ENCODE measurements around the gene ZNF516. TPM values are rescaled to one million over a fixed set of nuclear protein-coding genes. Genes with fewer than 3 reads are reported as not detected.
A peak's percentile ranks its signal among the peaks of the same experiment; 100 is the strongest.

Gene ZNF516
- total RNA-seq, 1 donor from 2014 or later: 1.2 TPM

DNA sequence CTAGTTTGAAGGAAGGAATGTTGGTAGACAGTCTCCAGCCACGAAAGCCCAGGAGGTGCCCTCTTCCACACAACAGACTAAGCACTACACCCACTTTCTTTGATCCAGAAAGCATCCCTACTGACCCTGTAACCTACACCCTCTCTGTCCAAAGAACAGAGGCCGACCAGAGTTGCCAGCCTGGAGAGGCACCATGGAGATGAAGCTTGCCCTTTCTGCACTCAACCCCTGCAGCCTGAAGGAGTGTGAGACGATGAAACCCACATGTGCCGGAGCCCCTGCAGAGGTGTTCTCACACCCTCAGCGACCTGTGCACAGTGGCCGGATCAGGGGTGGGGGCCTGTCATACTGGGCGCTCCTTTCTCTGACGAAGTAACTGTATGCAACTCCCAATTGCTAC lies 136.3 kb downstream of the ZNF516 start:
- intact Hi-C loops (cut with micrococcal nuclease): no loop called here
- Mint-ChIP-seq H3K4me1 (ENCODE audit: low read depth) (peaks cover under 1% of the 10 kb centered on the region), H3K9me3 (no peaks in the 10 kb centered on the region), H3K27me3 (ENCODE audit: low read depth) (no peaks in the 10 kb centered on the region), H3K27ac (no peak overlapping the region), H3K36me3 (ENCODE audit: low read depth) (no peaks in the 10 kb centered on the region), H3K4me3 (ENCODE audit: low read depth) (no peak overlapping the region)
- no peak for DNase-seq (ENCODE audit: low spot score)

GRCh38 chr18:76357585-76358260 lies 137.3 kb downstream of the ZNF516 start:
- Mint-ChIP-seq H3K27ac (no peak overlapping the region), H3K36me3 (ENCODE audit: low read depth) (no peaks in the 10 kb centered on the region), H3K4me3 (ENCODE audit: low read depth) (no peak overlapping the region), H3K27me3 (ENCODE audit: low read depth) (no peaks in the 10 kb centered on the region), H3K4me1 (ENCODE audit: low read depth) (no peaks in the 10 kb centered on the region), H3K9me3 (no peaks in the 10 kb centered on the region)
- intact Hi-C loops (cut with micrococcal nuclease): no loop called here
- DNase-seq (ENCODE audit: low spot score): no peak

DNA sequence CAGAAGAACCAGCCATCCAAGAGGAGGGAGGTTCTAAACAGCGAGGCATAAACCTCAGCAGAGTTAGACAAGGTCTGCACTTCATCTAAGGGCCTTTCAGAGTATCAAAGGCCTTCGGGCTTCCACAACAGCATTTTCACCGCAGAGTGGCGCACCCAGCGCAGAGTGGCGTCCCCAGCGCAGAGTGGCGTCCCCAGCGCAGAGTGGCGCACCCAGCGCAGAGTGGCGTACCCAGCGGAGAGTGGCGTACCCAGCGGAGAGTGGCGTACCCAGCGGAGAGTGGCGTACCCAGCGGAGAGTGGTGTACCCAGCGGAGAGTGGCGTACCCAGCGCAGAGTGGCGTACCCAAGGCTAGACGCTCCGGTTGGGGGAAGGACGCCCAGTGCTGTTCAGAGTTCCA lies 137.9 kb downstream of the ZNF516 start:
- Mint-ChIP-seq H3K27me3 (ENCODE audit: low read depth) (no peaks in the 10 kb centered on the region), H3K27ac (no peak overlapping the region), H3K4me1 (ENCODE audit: low read depth) (no peaks in the 10 kb centered on the region), H3K9me3 (no peaks in the 10 kb centered on the region), H3K36me3 (ENCODE audit: low read depth) (no peaks in the 10 kb centered on the region), H3K4me3 (ENCODE audit: low read depth) (no peak overlapping the region)
- DNase-seq (ENCODE audit: low spot score): no peak
- intact Hi-C loops (cut with micrococcal nuclease): no loop called here

- H3K4me1 Mint-ChIP-seq (ENCODE audit: low read depth): no peaks in the 10 kb centered on the region
- DNase-seq (ENCODE audit: low spot score): no peak
- H3K36me3 Mint-ChIP-seq (ENCODE audit: low read depth): no peaks in the 10 kb centered on the region
- H3K4me3 Mint-ChIP-seq (ENCODE audit: low read depth): no peak overlapping the region
- H3K27ac Mint-ChIP-seq: no peak overlapping the region
- no peaks in the 10 kb centered on the region for H3K9me3 Mint-ChIP-seq
- no peaks in the 10 kb centered on the region for H3K27me3 Mint-ChIP-seq (ENCODE audit: low read depth)
- intact Hi-C loops (cut with micrococcal nuclease): no loop called here
These were observed 138.4 kb downstream of the ZNF516 start for GRCh38 chr18:76356666-76357065.

DNA sequence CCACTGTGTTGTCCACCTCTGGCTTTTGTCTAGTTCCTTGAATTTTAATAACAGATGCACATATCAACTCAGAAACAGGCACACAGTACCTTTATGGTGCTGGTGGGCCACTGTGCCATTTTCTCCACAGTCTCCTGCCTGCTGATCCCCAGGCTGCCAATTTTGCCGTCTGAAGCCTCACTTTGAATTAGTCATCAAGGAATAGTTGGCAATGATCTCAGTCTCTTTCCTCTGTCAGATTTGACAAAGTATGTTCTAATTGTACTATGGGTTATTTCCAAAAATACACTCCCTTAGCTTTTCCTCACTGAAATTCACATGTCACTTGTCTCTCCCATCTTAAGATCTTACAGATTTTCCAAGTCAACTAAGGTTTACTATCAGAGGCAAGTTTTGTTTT lies 140.7 kb downstream of the ZNF516 start:
- Mint-ChIP-seq H3K9me3 (no peaks in the 10 kb centered on the region), H3K36me3 (ENCODE audit: low read depth) (no peaks in the 10 kb centered on the region), H3K27me3 (ENCODE audit: low read depth) (peaks cover 1% of the 10 kb centered on the region), H3K4me3 (ENCODE audit: low read depth) (no peak overlapping the region), H3K4me1 (ENCODE audit: low read depth) (peaks cover 2% of the 10 kb centered on the region), H3K27ac (no peak overlapping the region)
- intact Hi-C loops (cut with micrococcal nuclease): no loop called here
- no peak for DNase-seq (ENCODE audit: low spot score)

- Mint-ChIP-seq H3K9me3 (no peaks in the 10 kb centered on the region), H3K27ac (no peak overlapping the region), H3K36me3 (ENCODE audit: low read depth) (no peaks in the 10 kb centered on the region), H3K27me3 (ENCODE audit: low read depth) (peaks cover 3% of the 10 kb centered on the region), H3K4me1 (ENCODE audit: low read depth) (peaks cover 6% of the 10 kb centered on the region), H3K4me3 (ENCODE audit: low read depth) (no peak overlapping the region)
- DNase-seq (ENCODE audit: low spot score): no peak
- intact Hi-C loops (cut with micrococcal nuclease): no loop called here
These were observed 141.5 kb downstream of the ZNF516 start for GRCh38 chr18:76353500-76353899.

DNA sequence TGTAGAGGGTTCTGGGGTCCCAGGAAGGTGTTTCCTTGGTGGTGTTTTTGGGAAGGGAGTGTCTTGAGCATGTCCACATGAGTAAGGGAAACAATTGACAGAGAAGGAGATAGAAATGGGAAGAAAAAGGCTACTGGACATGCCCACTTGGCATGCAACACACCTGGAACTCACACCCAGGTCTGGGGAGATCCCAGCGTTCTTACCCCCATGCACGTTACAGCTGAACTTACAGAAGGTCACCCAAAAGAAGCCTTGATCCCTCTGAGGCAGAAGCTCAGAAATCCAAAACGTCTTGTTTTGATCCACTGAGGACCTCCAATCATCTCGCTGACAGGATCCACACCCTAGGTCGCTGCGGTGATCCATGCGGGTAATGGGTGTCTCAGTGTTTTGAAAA lies 142.0 kb downstream of the ZNF516 start:
- peaks cover 6% of the 10 kb centered on the region for H3K4me1 Mint-ChIP-seq (ENCODE audit: low read depth)
- H3K36me3 Mint-ChIP-seq (ENCODE audit: low read depth): no peaks in the 10 kb centered on the region
- H3K27ac Mint-ChIP-seq: no peak overlapping the region
- intact Hi-C loops (cut with micrococcal nuclease): no loop called here
- peaks cover 3% of the 10 kb centered on the region for H3K27me3 Mint-ChIP-seq (ENCODE audit: low read depth)
- no peak overlapping the region for H3K4me3 Mint-ChIP-seq (ENCODE audit: low read depth)
- no peak for DNase-seq (ENCODE audit: low spot score)
- H3K9me3 Mint-ChIP-seq: no peaks in the 10 kb centered on the region

DNA sequence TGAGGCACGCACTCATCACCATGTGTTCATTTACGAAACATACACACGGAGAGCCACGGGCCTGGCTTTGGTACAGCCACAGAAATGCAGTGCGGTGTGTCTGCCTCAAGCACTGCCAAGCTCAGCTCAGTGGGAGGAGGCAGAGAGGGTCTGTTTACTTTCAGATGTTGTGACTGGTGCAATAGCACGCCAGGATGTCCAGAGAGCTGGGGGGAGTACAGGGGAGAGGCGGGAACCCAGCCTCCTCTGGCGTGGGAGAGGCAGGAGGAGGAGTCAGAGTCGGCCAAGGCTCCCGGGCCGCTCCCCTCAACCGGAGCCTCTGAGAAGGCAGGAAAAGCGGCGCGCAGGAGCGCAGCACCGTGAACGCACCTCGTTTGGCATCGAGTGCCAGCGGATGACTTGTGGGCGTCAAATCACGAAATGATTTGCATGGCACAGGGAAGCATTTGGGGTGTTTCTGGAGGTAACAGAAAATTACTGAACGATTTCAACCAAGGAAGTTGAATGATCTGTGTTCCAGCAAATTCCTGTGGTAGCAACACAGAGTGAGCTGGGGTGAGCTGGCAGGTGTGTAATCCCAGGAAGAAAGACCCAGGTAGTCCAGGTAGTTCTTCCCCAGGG lies 143.0 kb downstream of the ZNF516 start:
- Mint-ChIP-seq H3K27ac (no peak overlapping the region), H3K36me3 (ENCODE audit: low read depth) (no peaks in the 10 kb centered on the region), H3K4me3 (ENCODE audit: low read depth) (no peak overlapping the region), H3K4me1 (ENCODE audit: low read depth) (peaks cover 6% of the 10 kb centered on the region), H3K27me3 (ENCODE audit: low read depth) (peaks cover 3% of the 10 kb centered on the region), H3K9me3 (no peaks in the 10 kb centered on the region)
- DNase-seq (ENCODE audit: low spot score): no peak
- intact Hi-C loops (cut with micrococcal nuclease): no loop called here

- intact Hi-C loops (cut with micrococcal nuclease): no loop called here
- Mint-ChIP-seq H3K36me3 (ENCODE audit: low read depth) (no peaks in the 10 kb centered on the region), H3K9me3 (no peaks in the 10 kb centered on the region), H3K27me3 (ENCODE audit: low read depth) (peaks cover 3% of the 10 kb centered on the region), H3K4me1 (ENCODE audit: low read depth) (peaks cover 6% of the 10 kb centered on the region), H3K4me3 (ENCODE audit: low read depth) (no peak overlapping the region), H3K27ac (no peak overlapping the region)
- no peak for DNase-seq (ENCODE audit: low spot score)
These were observed 144.7 kb downstream of the ZNF516 start for GRCh38 chr18:76350134-76351025.

- H3K27me3 Mint-ChIP-seq (ENCODE audit: low read depth): peaks cover 3% of the 10 kb centered on the region
- H3K36me3 Mint-ChIP-seq (ENCODE audit: low read depth): no peaks in the 10 kb centered on the region
- no peak overlapping the region for H3K4me3 Mint-ChIP-seq (ENCODE audit: low read depth)
- peaks cover 6% of the 10 kb centered on the region for H3K4me1 Mint-ChIP-seq (ENCODE audit: low read depth)
- no peaks in the 10 kb centered on the region for H3K9me3 Mint-ChIP-seq
- peak; percentile 50 for DNase-seq (ENCODE audit: low spot score)
- intact Hi-C loops (cut with micrococcal nuclease): loop anchor here (10.0 kb wide), 1 partner anchor 464 kb away; no protein-coding TSS in a partner anchor
- no peak overlapping the region for H3K27ac Mint-ChIP-seq
These were observed 145.9 kb downstream of the ZNF516 start for GRCh38 chr18:76349067-76349715.

GRCh38 chr18:76348267-76349066 lies 146.6 kb downstream of the ZNF516 start:
- peaks cover 6% of the 10 kb centered on the region for H3K4me1 Mint-ChIP-seq (ENCODE audit: low read depth)
- DNase-seq (ENCODE audit: low spot score): no peak
- peaks cover 3% of the 10 kb centered on the region for H3K27me3 Mint-ChIP-seq (ENCODE audit: low read depth)
- H3K27ac Mint-ChIP-seq: no peak overlapping the region
- no peaks in the 10 kb centered on the region for H3K36me3 Mint-ChIP-seq (ENCODE audit: low read depth)
- no peaks in the 10 kb centered on the region for H3K9me3 Mint-ChIP-seq
- intact Hi-C loops (cut with micrococcal nuclease): loop anchor here (10.0 kb wide), 1 partner anchor 464 kb away; no protein-coding TSS in a partner anchor
- H3K4me3 Mint-ChIP-seq (ENCODE audit: low read depth): no peak overlapping the region

- intact Hi-C loops (cut with micrococcal nuclease): loop anchor here (10.0 kb wide), 1 partner anchor 463 kb away; no protein-coding TSS in a partner anchor
- H3K9me3 Mint-ChIP-seq: no peaks in the 10 kb centered on the region
- no peak overlapping the region for H3K27ac Mint-ChIP-seq
- no peak overlapping the region for H3K4me3 Mint-ChIP-seq (ENCODE audit: low read depth)
- peaks cover 6% of the 10 kb centered on the region for H3K4me1 Mint-ChIP-seq (ENCODE audit: low read depth)
- no peak for DNase-seq (ENCODE audit: low spot score)
- no peaks in the 10 kb centered on the region for H3K36me3 Mint-ChIP-seq (ENCODE audit: low read depth)
- peaks cover 3% of the 10 kb centered on the region for H3K27me3 Mint-ChIP-seq (ENCODE audit: low read depth)
These were observed 147.7 kb downstream of the ZNF516 start for GRCh38 chr18:76347341-76347740.

Data from activated T-helper 2 cell treated with anti-CD3 and anti-CD28 coated beads, Interferon-gamma antibody, Interleukin-2, Interleukin-4, amounts not matched to agents 10 μg/mL and 5 μg/mL and 100 μg/mL, durations not matched to agents 14 hours and 24 hours and 36 hours (primary cell).